Measurements from ENCODE around the gene ANAPC2.

The ANAPC2 gene

DNA sequence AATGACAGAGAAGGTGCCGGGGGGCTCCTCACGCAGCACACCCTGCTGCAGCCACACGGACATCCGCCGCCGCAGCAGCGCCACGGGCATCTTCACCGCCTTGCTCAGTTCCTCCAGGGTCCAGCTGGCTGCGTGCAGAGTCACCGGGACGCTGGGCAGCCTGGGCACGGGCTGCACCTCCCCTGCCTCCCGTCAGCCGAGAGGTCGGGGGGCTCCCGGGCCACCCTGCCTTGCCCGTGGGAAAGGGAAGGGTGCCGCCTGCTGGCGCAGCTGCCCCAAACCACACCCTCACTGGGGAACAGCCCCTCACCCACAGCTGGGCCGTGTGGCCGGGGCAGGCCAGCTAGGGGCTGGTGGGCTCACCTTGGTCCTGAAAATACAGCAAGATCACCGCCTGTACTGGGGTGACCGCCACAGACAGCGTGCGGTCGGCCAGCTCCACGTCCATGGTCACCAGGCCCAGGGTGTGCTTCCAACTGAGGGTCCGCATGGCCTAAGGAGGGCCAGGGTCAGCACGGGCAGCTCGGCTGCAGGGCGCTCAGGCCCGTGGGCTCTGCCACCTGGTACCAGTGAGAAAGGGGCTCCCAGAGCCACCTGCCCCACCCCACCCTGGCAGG lies 12.9 kb downstream of the ANAPC2 start:
- H3K4me1 ChIP-seq, result peaks cover 0 to 12% (median 0%) of the 10 kb centered on the region in 4 donors
- H3K9me3 ChIP-seq, result no peaks in the 10 kb centered on the region
- H3K36me3 ChIP-seq, result peaks cover 12 to 38% (median 18%) of the 10 kb centered on the region in 3 donors
- no peak overlapping the region for H3K27ac ChIP-seq
- TF ChIP-seq, protein P1, sequence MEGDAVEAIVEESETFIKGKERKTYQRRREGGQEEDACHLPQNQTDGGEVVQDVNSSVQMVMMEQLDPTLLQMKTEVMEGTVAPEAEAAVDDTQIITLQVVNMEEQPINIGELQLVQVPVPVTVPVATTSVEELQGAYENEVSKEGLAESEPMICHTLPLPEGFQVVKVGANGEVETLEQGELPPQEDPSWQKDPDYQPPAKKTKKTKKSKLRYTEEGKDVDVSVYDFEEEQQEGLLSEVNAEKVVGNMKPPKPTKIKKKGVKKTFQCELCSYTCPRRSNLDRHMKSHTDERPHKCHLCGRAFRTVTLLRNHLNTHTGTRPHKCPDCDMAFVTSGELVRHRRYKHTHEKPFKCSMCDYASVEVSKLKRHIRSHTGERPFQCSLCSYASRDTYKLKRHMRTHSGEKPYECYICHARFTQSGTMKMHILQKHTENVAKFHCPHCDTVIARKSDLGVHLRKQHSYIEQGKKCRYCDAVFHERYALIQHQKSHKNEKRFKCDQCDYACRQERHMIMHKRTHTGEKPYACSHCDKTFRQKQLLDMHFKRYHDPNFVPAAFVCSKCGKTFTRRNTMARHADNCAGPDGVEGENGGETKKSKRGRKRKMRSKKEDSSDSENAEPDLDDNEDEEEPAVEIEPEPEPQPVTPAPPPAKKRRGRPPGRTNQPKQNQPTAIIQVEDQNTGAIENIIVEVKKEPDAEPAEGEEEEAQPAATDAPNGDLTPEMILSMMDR (IDR thresholded peaks at IDR 0.05), result no peak
- H3K27me3 ChIP-seq, result peaks cover 0 to 28% of the 10 kb centered on the region in 2 donors
- DNase-seq, result no peak
- H3K4me3 ChIP-seq, result no peak overlapping the region
- intact Hi-C loops (cut with DNase I; ENCODE audit: low total_unique reads), result no loop called here

DNA sequence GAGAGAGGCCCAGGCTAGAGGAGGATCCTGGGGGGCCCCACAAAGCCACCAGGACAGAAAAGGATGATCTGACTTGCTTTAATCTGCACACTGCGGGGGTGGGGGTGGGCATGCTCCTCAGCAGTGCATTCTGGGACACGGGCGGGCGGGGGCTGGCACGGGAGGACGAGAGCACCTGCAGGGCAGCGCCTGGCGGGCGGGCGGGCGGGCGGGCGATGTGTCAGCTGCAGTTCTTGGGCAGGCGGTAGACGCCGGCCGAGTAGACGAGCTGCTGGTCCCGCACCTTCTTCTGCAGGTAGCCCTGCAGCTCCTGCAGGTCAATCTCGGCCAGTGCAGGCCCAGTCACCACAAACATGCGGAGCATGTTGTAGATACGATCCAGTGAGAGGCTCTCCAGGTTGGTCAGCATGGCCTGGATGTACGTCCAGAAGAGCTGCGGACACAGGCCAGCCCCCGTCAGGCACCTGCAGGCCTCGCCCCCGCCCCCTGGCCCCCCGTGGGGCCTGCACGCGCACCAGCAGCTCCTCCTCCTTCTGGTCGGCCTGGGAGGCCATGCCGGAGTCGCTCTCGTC lies 13.6 kb downstream of the ANAPC2 start:
- Histone ChIP-seq H3K36me3 (peaks cover 6 to 32% (median 11%) of the 10 kb centered on the region in 3 donors), H3K27ac (no peak overlapping the region), H3K9me3 (no peaks in the 10 kb centered on the region), H3K4me3 (no peak overlapping the region), H3K27me3 (peaks cover 0 to 34% of the 10 kb centered on the region in 2 donors), H3K4me1 (peaks cover 0 to 19% (median 1%) of the 10 kb centered on the region in 4 donors)
- TF ChIP-seq, protein P1 (IDR thresholded peaks at IDR 0.05), result no peak
- intact Hi-C loops (cut with DNase I; ENCODE audit: low total_unique reads), result no loop called here
- no peak for DNase-seq

DNA sequence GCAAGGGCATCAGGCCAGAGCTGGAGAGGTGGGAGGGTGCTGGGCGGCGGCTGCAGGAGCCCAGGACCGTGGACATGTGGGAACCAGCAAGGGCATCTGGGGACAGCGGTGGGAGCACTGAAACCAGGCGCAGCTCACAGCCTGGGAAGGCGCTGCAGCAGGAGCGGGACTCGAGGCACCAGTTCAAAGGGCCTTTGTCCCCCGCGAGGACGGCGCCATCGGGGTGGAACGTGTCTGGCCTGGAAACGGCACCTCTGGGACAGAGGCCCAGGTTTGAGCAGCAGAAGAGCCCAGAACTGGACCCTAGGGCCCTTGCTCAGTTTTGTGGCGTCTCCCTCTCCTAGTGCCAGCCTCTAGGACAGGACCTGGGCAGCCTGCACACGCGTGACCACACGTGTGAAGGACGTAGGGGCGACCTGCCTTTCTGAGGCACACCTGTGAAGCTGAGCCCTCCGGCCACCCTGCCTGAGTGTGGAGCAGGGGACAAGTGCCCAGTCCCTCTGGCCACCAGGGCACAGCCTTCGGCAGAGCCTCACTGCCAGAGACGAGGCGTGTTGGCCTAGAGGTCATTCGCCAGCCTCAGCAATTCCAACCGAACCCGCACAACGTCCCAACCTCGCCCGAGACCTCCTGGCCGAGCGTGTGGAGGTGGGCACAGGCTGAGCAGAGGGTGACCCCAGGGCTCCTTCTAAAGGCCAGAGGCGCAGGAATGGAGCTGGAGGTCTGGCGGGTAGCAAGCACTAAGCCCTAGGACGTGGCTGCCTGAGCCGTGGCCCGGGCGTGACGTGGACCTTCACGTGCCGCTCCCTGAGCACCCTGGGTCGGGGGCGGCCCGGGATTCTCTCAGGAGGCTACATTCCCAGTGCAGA lies 14.3 kb downstream of the ANAPC2 start:
- intact Hi-C loops (cut with DNase I; ENCODE audit: low total_unique reads), result no loop called here
- H3K4me1 ChIP-seq, result peaks cover 0 to 26% (median 9%) of the 10 kb centered on the region in 4 donors
- no peak for DNase-seq
- peaks cover 0 to 42% of the 10 kb centered on the region in 2 donors for H3K27me3 ChIP-seq
- H3K9me3 ChIP-seq, result no peaks in the 10 kb centered on the region
- H3K27ac ChIP-seq, result no peak overlapping the region
- peaks cover 0 to 24% (median 4%) of the 10 kb centered on the region in 3 donors for H3K36me3 ChIP-seq
- TF ChIP-seq, protein P1 (IDR thresholded peaks at IDR 0.05), result no peak
- no peak overlapping the region for H3K4me3 ChIP-seq

DNA sequence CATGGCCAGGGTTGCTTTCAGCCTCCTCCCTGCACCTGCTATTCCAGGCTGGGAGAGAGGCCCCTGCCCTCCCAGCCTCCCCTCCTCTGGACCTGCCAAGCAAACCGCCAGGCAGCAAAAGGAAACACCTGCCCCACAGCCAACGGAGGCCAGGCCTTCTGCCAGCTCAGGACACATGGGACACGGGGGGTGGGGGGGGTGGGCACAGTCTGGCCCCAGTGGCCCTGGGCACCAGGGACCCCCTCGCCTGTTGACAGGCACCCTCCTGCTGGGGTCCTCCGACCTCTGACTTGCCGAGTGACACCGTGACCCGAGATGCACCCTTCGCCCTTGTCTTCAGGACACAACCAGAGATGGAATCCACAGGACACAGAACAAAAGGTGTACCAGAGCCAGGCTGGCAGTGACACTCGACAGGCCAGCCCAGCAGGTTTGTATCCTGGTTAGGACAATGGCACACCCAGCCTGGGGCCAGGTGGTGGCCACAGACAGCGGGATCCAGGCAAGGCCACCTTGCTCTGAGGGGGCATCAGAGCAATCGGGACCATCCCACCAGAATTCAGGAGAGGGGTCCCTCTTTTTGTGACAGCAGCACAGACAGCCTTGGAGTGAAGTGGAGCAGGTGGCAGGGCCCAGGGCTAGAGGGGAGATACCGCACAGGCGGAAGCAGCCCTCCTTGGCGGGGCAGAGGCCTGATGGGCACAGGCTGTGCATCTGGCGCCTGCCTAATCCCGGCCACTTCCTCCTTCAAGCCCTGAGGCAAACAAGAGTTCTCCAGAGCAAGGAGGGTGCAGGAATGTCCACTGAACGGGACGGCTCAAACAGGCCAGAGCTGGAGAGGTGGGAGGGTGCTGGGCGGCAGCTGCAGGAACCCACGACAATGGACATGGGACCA lies 15.2 kb downstream of the ANAPC2 start:
- Histone ChIP-seq H3K9me3 (no peaks in the 10 kb centered on the region), H3K4me1 (peaks cover 0 to 35% (median 18%) of the 10 kb centered on the region in 4 donors), H3K36me3 (peaks cover 0 to 15% (median 0%) of the 10 kb centered on the region in 3 donors), H3K27me3 (peaks cover 0 to 51% of the 10 kb centered on the region in 2 donors), H3K27ac (no peak overlapping the region), H3K4me3 (no peak overlapping the region)
- intact Hi-C loops (cut with DNase I; ENCODE audit: low total_unique reads), result no loop called here
- DNase-seq, result no peak
- TF ChIP-seq, protein P1 (IDR thresholded peaks at IDR 0.05), result no peak
